Fibroblast of skin of abdomen (primary cell): ENCODE data around the gene MED29.

Experiments
- DNase-seq: peaks from one replicate; pipeline ENCODE4 v3.0.0-alpha.2; 2013

Gene MED29

DNA sequence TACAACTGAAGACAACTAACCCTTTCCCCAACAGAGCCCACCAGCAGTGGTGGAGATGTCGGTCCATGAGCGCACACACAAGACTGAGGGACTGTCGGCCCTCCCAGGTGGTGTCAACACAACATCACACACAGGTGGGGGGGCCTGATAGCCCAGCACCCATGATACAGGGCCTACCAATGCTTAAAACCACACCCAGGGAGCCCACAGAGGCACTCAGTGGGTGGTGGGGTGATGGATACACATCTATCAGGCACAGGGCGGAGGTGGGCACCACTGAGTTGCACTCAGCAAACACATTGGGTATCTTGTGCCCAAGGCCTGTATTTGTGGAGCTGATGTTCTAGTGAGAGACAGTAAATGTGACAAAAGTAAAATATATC, 8.5 kb downstream of the MED29 start:
- no peak for DNase-seq

DNA sequence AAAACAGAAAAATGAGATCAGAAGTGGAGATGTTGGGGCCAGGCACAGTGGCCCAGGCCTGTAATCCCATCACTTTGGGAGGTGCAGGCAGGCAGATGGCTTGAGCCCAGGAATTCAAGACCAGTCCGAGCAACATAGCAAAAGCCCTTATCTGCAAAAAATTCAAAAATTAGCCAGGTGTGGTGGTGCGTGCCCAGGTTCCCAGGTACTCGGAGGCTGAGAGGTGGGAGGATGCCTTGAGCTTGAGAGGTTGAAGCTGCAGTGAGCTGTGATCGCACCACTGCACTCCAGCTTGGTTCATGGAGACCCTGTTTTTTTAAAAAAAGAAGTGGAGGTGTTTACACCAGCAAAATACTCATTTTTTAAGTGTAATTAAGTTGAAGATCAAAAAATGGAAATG, 8.9 kb downstream of the MED29 start:
- no peak for DNase-seq

- no peak for DNase-seq
Observed at GRCh38 chr19:39401070-39401548, 9.9 kb downstream of the MED29 start.

GRCh38 chr19:39401549-39402345, 10.6 kb downstream of the MED29 start:
- peak; percentile 52 for DNase-seq

DNA sequence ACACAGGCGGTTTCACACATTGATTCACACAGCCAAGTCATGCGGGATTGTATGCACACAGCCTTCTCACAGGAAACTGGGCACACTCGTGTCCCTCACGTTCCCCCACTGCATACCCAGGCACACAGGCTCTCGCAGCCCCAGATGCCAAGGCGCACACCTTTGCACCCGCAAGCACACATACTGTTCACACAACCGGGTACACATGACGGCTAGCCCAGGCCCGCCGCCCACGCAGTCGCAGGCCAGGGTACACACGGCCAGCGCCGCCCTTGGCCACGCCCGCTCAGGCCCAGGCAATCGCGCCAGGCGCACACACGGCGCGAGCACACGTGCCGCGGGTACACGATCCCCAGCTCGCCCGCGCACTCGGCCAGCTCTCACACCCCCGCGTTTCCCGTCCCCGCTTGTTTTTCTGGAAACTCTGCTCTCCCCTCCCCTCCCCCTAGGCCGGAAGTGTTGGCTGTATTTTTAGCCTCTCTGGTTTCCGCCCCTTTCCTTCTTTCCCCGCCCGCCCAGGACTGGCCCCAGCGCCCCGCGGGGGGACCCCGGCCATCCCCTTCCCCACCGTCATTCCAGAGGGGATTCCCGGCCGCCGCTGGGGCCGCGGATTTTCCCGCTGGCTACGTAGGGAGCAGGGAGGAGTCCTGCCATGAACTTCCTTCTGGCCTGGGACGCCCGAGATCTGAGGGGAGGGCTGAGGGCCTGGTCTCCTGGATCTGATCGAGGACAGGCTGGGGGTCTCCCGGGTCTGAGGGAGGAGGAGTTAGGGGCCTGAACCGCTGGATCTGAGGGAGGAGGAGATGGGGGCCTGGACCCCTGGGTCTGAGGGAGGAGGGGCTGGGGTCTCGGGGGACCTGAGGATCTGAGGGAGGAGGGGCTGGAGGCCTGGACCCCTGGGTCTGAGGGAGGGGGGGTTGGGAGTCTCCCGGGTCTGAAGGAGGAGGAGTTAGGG, 11.4 kb downstream of the MED29 start:
- DNase-seq = peak; percentile 88

DNA sequence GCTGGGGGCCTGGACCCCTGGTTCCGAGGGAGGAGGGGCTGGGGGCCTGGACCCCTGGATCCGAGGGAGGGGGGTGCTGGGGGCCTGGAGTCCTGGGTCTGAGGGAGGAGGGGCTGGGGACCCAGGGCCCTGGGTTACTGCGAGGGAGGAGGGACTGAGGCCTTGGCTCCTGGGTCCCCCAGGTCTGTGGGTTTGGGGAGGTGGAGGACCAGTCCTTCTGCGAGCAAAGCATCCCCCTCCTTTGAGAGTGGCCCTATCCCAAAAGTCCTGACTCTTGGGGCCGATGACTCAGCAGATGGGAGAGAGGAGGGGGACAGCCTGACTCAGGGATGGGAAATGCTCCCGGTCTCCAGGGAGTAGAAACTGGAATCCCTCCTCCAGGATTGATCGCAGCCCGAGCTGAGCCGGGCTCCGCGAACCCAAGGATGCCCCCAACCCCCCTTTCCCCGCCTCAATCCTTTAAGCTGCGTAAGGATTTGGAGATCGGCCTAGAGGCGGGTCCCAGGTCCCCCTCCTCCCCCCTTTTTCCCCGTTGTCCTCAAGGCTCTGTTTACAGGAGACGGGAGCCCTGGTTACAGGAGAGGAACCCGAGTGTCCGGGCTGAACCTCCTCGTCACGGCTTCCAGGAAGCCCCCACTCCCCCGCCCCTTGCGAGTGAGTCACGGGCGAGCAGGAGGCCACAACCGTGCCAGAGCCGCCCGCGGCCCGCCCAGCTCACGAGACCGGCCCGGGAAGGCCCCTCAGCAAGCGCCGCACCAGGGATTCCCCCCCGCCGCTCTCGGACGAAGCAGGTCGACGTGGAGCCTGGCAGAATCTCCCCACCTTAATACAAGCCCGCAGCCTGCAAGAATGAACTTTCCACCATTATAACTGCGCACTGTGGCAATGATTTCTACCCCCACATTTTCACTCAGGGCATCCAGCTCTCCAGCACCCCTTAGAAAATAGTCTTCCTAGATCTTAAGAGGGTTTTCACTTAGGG, 12.4 kb downstream of the MED29 start:
- DNase-seq = peak; percentile 99

GRCh38 chr19:39405261-39405957, 14.2 kb downstream of the MED29 start:
- no peak for DNase-seq

GRCh38 chr19:39405958-39406655, 14.9 kb downstream of the MED29 start:
- no peak for DNase-seq

GRCh38 chr19:39406656-39407409, 15.7 kb downstream of the MED29 start, which contains the start of gene ZFP36:
TSS of gene ZFP36 (plus strand) at chr19:39406847. CDS start at chr19:39406905, 58 bp downstream.
- DNase-seq = peak; percentile 79

GRCh38 chr19:39407410-39407659, 16.2 kb downstream of the MED29 start:
- no peak for DNase-seq

- DNase-seq = no peak
Observed at GRCh38 chr19:39407660-39408391, 16.6 kb downstream of the MED29 start.

DNA sequence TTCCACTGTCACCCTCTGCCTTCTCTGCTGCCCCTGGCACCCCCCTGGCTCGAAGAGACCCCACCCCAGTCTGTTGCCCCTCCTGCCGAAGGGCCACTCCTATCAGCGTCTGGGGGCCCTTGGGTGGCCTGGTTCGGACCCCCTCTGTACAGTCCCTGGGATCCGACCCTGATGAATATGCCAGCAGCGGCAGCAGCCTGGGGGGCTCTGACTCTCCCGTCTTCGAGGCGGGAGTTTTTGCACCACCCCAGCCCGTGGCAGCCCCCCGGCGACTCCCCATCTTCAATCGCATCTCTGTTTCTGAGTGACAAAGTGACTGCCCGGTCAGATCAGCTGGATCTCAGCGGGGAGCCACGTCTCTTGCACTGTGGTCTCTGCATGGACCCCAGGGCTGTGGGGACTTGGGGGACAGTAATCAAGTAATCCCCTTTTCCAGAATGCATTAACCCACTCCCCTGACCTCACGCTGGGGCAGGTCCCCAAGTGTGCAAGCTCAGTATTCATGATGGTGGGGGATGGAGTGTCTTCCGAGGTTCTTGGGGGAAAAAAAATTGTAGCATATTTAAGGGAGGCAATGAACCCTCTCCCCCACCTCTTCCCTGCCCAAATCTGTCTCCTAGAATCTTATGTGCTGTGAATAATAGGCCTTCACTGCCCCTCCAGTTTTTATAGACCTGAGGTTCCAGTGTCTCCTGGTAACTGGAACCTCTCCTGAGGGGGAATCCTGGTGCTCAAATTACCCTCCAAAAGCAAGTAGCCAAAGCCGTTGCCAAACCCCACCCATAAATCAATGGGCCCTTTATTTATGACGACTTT, 17.4 kb downstream of the MED29 start:
- peak; percentile 36 for DNase-seq

- DNase-seq = peak; percentile 65
Observed at GRCh38 chr19:39409208-39410016, 18.2 kb downstream of the MED29 start.

GRCh38 chr19:39410017-39410830, 19.0 kb downstream of the MED29 start:
- DNase-seq = peak; percentile 64

- DNase-seq = no peak
Observed at GRCh38 chr19:39410831-39411080, 19.6 kb downstream of the MED29 start.

- DNase-seq = no peak
Observed at GRCh38 chr19:39411081-39411831, 20.1 kb downstream of the MED29 start.

DNA sequence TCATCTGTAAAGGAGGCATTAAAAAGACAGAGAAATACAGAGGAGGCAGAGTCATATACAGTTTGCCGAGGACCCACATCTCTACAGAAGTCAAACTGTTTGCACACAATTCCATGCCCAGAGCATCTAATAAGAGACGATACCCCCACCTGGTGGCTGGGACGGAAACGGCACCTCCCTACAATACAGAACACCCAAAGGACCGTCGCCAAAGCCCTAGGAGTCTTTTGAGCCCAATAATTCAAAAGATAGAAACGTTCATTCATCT, 20.6 kb downstream of the MED29 start:
- DNase-seq = peak; percentile 91
